Body of pancreas (tissue), 4 donors: ENCODE data around the gene FHL5.

Experiments
- POLR2A ChIP-seq, 3 donors: fragments of 450-650 bp; IDR thresholded peaks; one replicate each; pipeline ENCODE4 v1.6.1; 2016; ENCODE audit warnings: antibody characterized with exemption in 3 of 3, mild to moderate bottlenecking in 2 of 3
- TF ChIP-seq, protein P1 (sequence below), 7 experiments: fragments of 450-650 bp in 4 of 7; fragments of 200-600 bp in 3 of 7; sonication (generic) in 3 of 7; IDR thresholded peaks; one replicate each; pipeline ENCODE4 v1.5.1; 2016 to 2019; ENCODE audit warnings: antibody characterized with exemption in 7 of 7

GRCh38 chr6:96576221-96576620 lies 13.3 kb downstream of the FHL5 start:
- no peak for TF ChIP-seq POLR2A (IDR thresholded peaks at IDR 0.05)
- TF ChIP-seq, protein P1, sequence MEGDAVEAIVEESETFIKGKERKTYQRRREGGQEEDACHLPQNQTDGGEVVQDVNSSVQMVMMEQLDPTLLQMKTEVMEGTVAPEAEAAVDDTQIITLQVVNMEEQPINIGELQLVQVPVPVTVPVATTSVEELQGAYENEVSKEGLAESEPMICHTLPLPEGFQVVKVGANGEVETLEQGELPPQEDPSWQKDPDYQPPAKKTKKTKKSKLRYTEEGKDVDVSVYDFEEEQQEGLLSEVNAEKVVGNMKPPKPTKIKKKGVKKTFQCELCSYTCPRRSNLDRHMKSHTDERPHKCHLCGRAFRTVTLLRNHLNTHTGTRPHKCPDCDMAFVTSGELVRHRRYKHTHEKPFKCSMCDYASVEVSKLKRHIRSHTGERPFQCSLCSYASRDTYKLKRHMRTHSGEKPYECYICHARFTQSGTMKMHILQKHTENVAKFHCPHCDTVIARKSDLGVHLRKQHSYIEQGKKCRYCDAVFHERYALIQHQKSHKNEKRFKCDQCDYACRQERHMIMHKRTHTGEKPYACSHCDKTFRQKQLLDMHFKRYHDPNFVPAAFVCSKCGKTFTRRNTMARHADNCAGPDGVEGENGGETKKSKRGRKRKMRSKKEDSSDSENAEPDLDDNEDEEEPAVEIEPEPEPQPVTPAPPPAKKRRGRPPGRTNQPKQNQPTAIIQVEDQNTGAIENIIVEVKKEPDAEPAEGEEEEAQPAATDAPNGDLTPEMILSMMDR (IDR thresholded peaks at IDR 0.05), result no peak
